Breast epithelium (tissue), 4 donors: ENCODE results near the gene SLC39A13. TPM values are rescaled to one million over a fixed set of nuclear protein-coding genes. Genes with fewer than 3 reads are reported as not detected.
A peak's percentile ranks its signal among the peaks of the same experiment; 100 is the strongest.

Source experiments
- DNase-seq, 2 donors: peaks; one replicate each; pipeline ENCODE4 v3.0.0-alpha.2; 2019; ENCODE audit warnings: low spot score in 2 of 2
- H3K27ac ChIP-seq, 2 donors: fragments of 200-600 bp; sonication (generic) in 1 of 2; one replicate each; pipeline ENCODE4 v1.5.1; 2016 to 2019; ENCODE audit warnings: mild to moderate bottlenecking in 1 of 2
- H3K27me3 ChIP-seq, 2 donors: fragments of 200-600 bp; sonication (generic) in 1 of 2; one replicate each; pipeline versions ENCODE4 v1.5.1 to v1.6.0; 2017 to 2019; ENCODE audit warnings: control low read depth in 1 of 2, mild to moderate bottlenecking in 1 of 2
- H3K36me3 ChIP-seq: fragments of 200-600 bp; one replicate; pipeline ENCODE4 v1.5.1; 2019
- H3K4me1 ChIP-seq, 2 donors: fragments of 200-600 bp; sonication (generic); one replicate each; pipeline ENCODE4 v1.5.1; 2016 to 2019; ENCODE audit warnings: control low read depth in 1 of 2
- H3K4me3 ChIP-seq, 3 donors: fragments of 200-600 bp; sonication (generic); 1 replicate in 2 of 3; 2 replicates in 1 of 3; pipeline ENCODE4 v1.5.1; 2016 to 2019; ENCODE audit warnings: mild to moderate bottlenecking in 3 of 3, moderate library complexity in 2 of 3
- H3K9me3 ChIP-seq, 2 donors: fragments of 200-600 bp; sonication (generic) in 1 of 2; one replicate each; pipeline ENCODE4 v1.5.1; 2016 to 2019; ENCODE audit warnings: control low read depth in 1 of 2
- CTCF ChIP-seq, 3 donors: fragments of 450-650 bp; IDR thresholded peaks; one replicate each; pipeline ENCODE4 v1.5.1; 2016 to 2017; ENCODE audit warnings: antibody characterized with exemption in 3 of 3, mild to moderate bottlenecking in 3 of 3, moderate library complexity in 3 of 3
- POLR2A ChIP-seq: fragments of 450-650 bp; IDR thresholded peaks from one replicate; pipeline ENCODE4 v1.6.1; 2016; ENCODE audit warnings: antibody characterized with exemption, mild to moderate bottlenecking, moderate library complexity
- POLR2AphosphoS5 ChIP-seq, 3 donors: sonication (generic); formaldehyde crosslinking; IDR thresholded peaks; one replicate each; pipeline ENCODE4 v1.6.1; 2017; ENCODE audit warnings: antibody characterized with exemption in 3 of 3
- intact Hi-C: fragments of 100-400 bp; cut with DNase I; formaldehyde crosslinking; loops from one replicate; pipeline ENCODE4 v1.15.1; 2023; ENCODE audit warnings: low total_unique reads
- total RNA-seq, 3 donors: library from RNA; depleted of rRNA; stranded (reverse); fragments of >200 nt; gene quantifications; one replicate each; pipeline ENCODE4 v1.1.0, GENCODE V29; 2016

The SLC39A13 gene
- total RNA-seq, 3 donors from 2014 or later, result 42.9 to 58.1 (median 52.8) TPM

DNA sequence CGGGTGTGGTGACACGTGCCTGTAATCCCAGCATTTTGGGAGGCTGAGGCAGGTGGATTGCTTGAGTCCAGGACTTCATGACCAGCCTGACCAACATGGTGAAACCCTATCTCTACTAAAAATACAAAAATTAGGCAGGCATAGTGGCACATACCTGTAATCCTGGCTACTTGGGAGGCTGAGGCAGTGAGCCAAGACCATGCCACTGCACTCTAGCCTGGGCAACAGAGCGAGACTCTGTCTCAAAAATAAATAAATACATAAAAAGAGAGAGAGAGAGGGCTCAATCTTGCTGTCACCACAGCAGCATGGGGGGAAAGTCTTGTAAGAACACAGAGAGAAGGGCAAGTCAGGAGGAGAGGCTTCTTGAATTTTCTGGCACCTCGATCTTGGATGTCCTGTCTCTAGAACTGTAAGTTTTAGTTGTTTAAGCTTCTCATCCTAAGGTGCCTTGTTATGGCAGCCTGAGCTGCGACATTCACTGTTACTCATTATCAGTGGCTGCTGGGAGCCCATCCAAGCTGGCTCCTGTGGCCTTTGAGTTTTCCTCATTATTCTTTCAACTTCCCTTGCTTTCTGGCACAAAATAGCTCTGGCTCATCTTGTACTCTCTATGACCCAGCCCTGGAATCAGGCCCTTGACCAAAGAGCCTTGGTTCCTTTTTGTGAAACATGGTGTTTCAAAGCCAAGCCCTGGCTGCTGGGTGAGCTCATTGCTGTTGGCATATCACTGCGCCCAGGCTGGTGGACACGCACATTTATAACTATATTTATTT, 25.8 kb downstream of the SLC39A13 start:
- Histone ChIP-seq H3K9me3 (no peaks in the 10 kb centered on the region), H3K27ac (peak overlapping the region; percentile 56 to 72), H3K27me3 (no peaks in the 10 kb centered on the region), H3K4me3 (no peak overlapping the region), H3K36me3 (no peaks in the 10 kb centered on the region), H3K4me1 (no peaks in the 10 kb centered on the region)
- DNase-seq, result peak in 1 of 2 donors; percentile 57
- TF ChIP-seq POLR2AphosphoS5 (IDR thresholded peaks at IDR 0.05) (no peak), POLR2A (no peak), CTCF (IDR thresholded peaks at IDR 0.05) (no peak)
- intact Hi-C loops, result no loop called here

GRCh38 chr11:47435687-47436086, 27.3 kb downstream of the SLC39A13 start:
- Histone ChIP-seq H3K4me3 (no peak overlapping the region), H3K27me3 (no peaks in the 10 kb centered on the region), H3K4me1 (no peaks in the 10 kb centered on the region), H3K9me3 (no peaks in the 10 kb centered on the region), H3K27ac (no peak overlapping the region), H3K36me3 (no peaks in the 10 kb centered on the region)
- intact Hi-C loops, result no loop called here
- no peak for DNase-seq
- TF ChIP-seq POLR2AphosphoS5 (IDR thresholded peaks at IDR 0.05), result no peak
- no peak for TF ChIP-seq POLR2A
- TF ChIP-seq CTCF (IDR thresholded peaks at IDR 0.05), result no peak

DNA sequence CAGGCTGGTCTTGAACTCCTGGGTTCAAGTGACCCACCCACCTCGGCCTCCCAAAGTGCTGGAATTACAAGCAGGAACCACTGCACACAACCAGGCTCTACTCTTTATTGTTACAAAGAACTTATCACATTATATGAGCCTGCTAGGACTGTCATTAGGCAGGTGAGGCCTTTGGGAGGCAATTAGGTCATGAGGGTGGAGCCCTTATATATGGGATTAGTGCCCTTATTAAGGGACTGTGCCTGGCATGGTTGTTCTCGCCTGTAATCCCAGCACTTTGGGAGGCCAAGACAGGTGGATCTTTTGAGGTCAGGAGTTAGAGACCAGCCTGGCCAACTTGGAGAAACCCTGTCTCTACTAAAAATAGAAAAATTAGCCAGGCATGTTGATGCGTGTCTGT, 28.3 kb downstream of the SLC39A13 start:
- DNase-seq, result no peak
- Histone ChIP-seq H3K36me3 (no peaks in the 10 kb centered on the region), H3K4me3 (no peak overlapping the region), H3K27me3 (no peaks in the 10 kb centered on the region), H3K27ac (no peak overlapping the region), H3K4me1 (no peaks in the 10 kb centered on the region), H3K9me3 (no peaks in the 10 kb centered on the region)
- intact Hi-C loops, result no loop called here
- TF ChIP-seq POLR2AphosphoS5 (IDR thresholded peaks at IDR 0.05), result no peak
- no peak for TF ChIP-seq POLR2A
- no peak for TF ChIP-seq CTCF (IDR thresholded peaks at IDR 0.05)

DNA sequence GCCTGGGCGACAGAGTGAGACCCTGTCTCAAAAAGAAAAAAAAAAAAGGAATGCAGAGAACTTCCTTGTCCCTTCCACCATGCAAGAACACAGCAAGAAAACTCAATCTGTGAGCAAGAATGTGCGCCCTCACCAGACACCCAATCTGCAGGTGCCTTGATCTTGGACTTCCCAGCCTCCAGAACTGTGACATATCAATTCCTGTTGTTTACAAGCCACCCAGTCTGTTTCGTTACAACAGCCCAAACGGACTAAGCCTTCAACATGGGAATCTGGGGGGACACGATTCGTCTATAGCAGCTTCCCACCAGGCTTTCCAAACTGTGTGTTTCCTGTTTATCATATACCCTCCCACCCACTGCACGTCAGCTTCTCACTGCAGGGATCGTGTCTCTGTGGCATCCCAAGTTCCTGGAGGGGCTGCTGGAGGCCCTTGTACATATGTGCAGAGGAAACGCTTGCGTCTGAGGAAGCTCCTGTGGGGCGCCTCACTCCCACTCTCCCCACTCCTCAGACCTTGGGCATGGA, 28.9 kb downstream of the SLC39A13 start:
- peak overlapping the region in 1 of 2 donors; percentile 29 for H3K27ac ChIP-seq
- no peak for DNase-seq
- no peak for TF ChIP-seq POLR2AphosphoS5 (IDR thresholded peaks at IDR 0.05)
- TF ChIP-seq POLR2A, result no peak
- no peak for TF ChIP-seq CTCF (IDR thresholded peaks at IDR 0.05)
- H3K36me3 ChIP-seq, result no peaks in the 10 kb centered on the region
- intact Hi-C loops, result no loop called here
- H3K4me3 ChIP-seq, result no peak overlapping the region
- no peaks in the 10 kb centered on the region for H3K27me3 ChIP-seq
- H3K9me3 ChIP-seq, result no peaks in the 10 kb centered on the region
- H3K4me1 ChIP-seq, result no peaks in the 10 kb centered on the region

DNA sequence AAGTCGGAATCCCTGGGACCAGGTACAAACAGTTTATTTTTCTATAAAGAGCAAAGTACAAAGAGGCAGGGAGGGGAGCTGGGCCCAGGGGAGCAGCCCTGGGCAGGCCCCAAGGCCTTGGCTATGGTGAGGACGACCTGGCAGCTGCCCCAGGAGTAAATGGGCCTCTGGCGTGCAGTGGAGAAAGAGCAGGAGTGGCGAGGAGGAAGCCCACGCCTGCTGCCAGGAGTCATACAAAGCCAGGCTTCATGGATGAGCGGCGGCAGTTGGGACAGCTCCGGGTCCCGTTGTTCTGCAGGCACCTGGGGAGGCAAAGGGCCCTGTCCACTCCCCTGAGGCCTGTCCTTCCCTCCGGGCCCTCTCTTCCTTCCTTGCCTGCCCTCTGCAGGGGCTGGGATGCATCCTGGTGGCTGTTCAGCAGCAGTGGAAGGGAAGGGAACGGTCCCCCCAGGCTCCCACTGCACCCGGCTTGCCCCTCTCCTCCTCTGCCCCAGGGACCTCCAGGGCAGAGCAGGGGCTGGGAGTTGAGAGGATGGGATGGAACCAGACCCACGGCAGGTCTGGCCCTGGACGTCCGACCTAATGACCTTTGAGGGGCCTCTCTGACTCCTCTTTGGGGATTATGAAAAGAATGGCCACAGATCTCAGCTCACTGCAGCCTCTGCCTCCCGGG, 29.5 kb downstream of the SLC39A13 start:
- no peaks in the 10 kb centered on the region for H3K27me3 ChIP-seq
- no peak overlapping the region for H3K4me3 ChIP-seq
- no peaks in the 10 kb centered on the region for H3K9me3 ChIP-seq
- peak overlapping the region in 1 of 2 donors; percentile 29 for H3K27ac ChIP-seq
- intact Hi-C loops, result no loop called here
- TF ChIP-seq POLR2A (no peak), POLR2AphosphoS5 (IDR thresholded peaks at IDR 0.05) (no peak), CTCF (IDR thresholded peaks at IDR 0.05) (no peak)
- H3K4me1 ChIP-seq, result no peaks in the 10 kb centered on the region
- no peaks in the 10 kb centered on the region for H3K36me3 ChIP-seq
- no peak for DNase-seq
